ENCODE measurements around the gene JPH3. TPM values are rescaled to one million over a fixed set of nuclear protein-coding genes. Genes with fewer than 3 reads are reported as not detected.
"Not testable (repeated sequence)": the region's sequence is repeated elsewhere in the genome, so short reads cannot be mapped to it uniquely, and the experiment has no call there.

JPH3 gene
- total RNA-seq, 1 experiment from 2014 or later: not detected

GRCh38 chr16:87680272-87680644 lies 78.0 kb downstream of the JPH3 start:
- no peak for DNase-seq (ENCODE audit: low read depth)

GRCh38 chr16:87681051-87681602 lies 78.8 kb downstream of the JPH3 start:
- DNase-seq (ENCODE audit: low read depth): not testable (repeated sequence)

- peak; percentile 15 for DNase-seq (ENCODE audit: low read depth)
Observed at GRCh38 chr16:87681981-87682570, 79.8 kb downstream of the JPH3 start.

GRCh38 chr16:87682852-87683399 lies 80.6 kb downstream of the JPH3 start:
- no peak for DNase-seq (ENCODE audit: low read depth)

GRCh38 chr16:87684106-87684677 lies 81.9 kb downstream of the JPH3 start:
- DNase-seq (ENCODE audit: low read depth): no peak

- DNase-seq (ENCODE audit: low read depth): no peak
Observed at GRCh38 chr16:87684711-87685404, 82.5 kb downstream of the JPH3 start.

GRCh38 chr16:87685405-87685755 lies 83.1 kb downstream of the JPH3 start:
- no peak for DNase-seq (ENCODE audit: low read depth)

- no peak for DNase-seq (ENCODE audit: low read depth)
Observed at GRCh38 chr16:87685766-87686165, 83.5 kb downstream of the JPH3 start.

- no peak for DNase-seq (ENCODE audit: low read depth)
Observed at GRCh38 chr16:87686697-87687096, 84.4 kb downstream of the JPH3 start.

- DNase-seq (ENCODE audit: low read depth): peak; percentile 4
Observed at GRCh38 chr16:87687126-87687910, 85.0 kb downstream of the JPH3 start.

GRCh38 chr16:87687998-87688529 lies 85.8 kb downstream of the JPH3 start:
- no peak for DNase-seq (ENCODE audit: low read depth)

GRCh38 chr16:87688876-87689815 lies 86.8 kb downstream of the JPH3 start:
- DNase-seq (ENCODE audit: low read depth): no peak

GRCh38 chr16:87689956-87690465 lies 87.7 kb downstream of the JPH3 start:
- no peak for DNase-seq (ENCODE audit: low read depth)

GRCh38 chr16:87690911-87691685 lies 88.8 kb downstream of the JPH3 start:
- no peak for DNase-seq (ENCODE audit: low read depth)

- DNase-seq (ENCODE audit: low read depth): no peak
Observed at GRCh38 chr16:87691686-87692079, 89.4 kb downstream of the JPH3 start.

- no peak for DNase-seq (ENCODE audit: low read depth)
Observed at GRCh38 chr16:87692176-87692575, 89.9 kb downstream of the JPH3 start.

- DNase-seq (ENCODE audit: low read depth): no peak
Observed at GRCh38 chr16:87692756-87693155, 90.4 kb downstream of the JPH3 start.

- DNase-seq (ENCODE audit: low read depth): no peak
Observed at GRCh38 chr16:87693827-87694226, 91.5 kb downstream of the JPH3 start.

- no peak for DNase-seq (ENCODE audit: low read depth)
Observed at GRCh38 chr16:87694441-87695125, 92.3 kb downstream of the JPH3 start.

Measured in LHCN-M2 (cell line).